Mesenchymal stem cell (in vitro differentiated cells and primary cell): ENCODE results near the gene CD70.
A peak's percentile ranks its signal among the peaks of the same experiment; 100 is the strongest.

ENCODE experiments used
- DNase-seq: peaks from one replicate; pipeline ENCODE4 v3.0.0-alpha.2; 2013
- H2AFZ ChIP-seq: one replicate; pipeline ENCODE4 v1.6.1; 2013; ENCODE audit warnings: low read depth, mild to moderate bottlenecking, control low read depth, inconsistent platforms, low read length, moderate library complexity
- H2AK5ac ChIP-seq: 2 replicates; pipeline ENCODE4 v1.6.1; 2013; ENCODE audit warnings: low read length, moderate library complexity, mild to moderate bottlenecking, inconsistent platforms; ENCODE audit not compliant: severe bottlenecking
- H2BK120ac ChIP-seq: one replicate; pipeline ENCODE4 v1.6.1; 2013; ENCODE audit warnings: low read depth, mild to moderate bottlenecking, inconsistent platforms, low read length, moderate library complexity
- H2BK12ac ChIP-seq, 2 experiments: one replicate each; pipeline ENCODE4 v1.6.1; 2013; ENCODE audit warnings: inconsistent platforms in 2 of 2, low read length in 2 of 2, mild to moderate bottlenecking in 2 of 2, moderate library complexity in 2 of 2, control low read depth in 1 of 2
- H2BK15ac ChIP-seq: one replicate; pipeline ENCODE4 v1.6.1; 2013; ENCODE audit warnings: mild to moderate bottlenecking, low read depth, inconsistent platforms; ENCODE audit not compliant: poor library complexity, severe bottlenecking
- H2BK5ac ChIP-seq: 2 replicates; pipeline ENCODE4 v1.6.1; 2013; ENCODE audit warnings: low read depth, mild to moderate bottlenecking, low read length, control low read depth, inconsistent platforms; ENCODE audit not compliant: poor library complexity, severe bottlenecking
- H3K14ac ChIP-seq, 2 experiments: one replicate each; pipeline ENCODE4 v1.6.1; 2013; ENCODE audit warnings: inconsistent platforms in 2 of 2, low read length in 2 of 2, control low read depth in 1 of 2, mild to moderate bottlenecking in 1 of 2, moderate library complexity in 1 of 2
- H3K18ac ChIP-seq, 2 experiments: one replicate each; pipeline ENCODE4 v1.6.1; 2013; ENCODE audit warnings: inconsistent platforms in 2 of 2, low read length in 2 of 2, control low read depth in 1 of 2, low read depth in 1 of 2, mild to moderate bottlenecking in 1 of 2
- H3K23ac ChIP-seq, 2 experiments: one replicate each; pipeline ENCODE4 v1.6.1; 2013; ENCODE audit warnings: inconsistent platforms in 2 of 2, low read length in 2 of 2, mild to moderate bottlenecking in 2 of 2, moderate library complexity in 2 of 2, control low read depth in 1 of 2
- H3K27ac ChIP-seq: 2 replicates; pipeline ENCODE4 v1.5.1; 2013; ENCODE audit warnings: mild to moderate bottlenecking, moderate library complexity, low read length, control low read depth, inconsistent platforms; ENCODE audit not compliant: poor library complexity, severe bottlenecking
- H3K27me3 ChIP-seq, 2 experiments: 2 replicates each; pipeline versions ENCODE4 v1.6.1 to v1.7.0; 2013; ENCODE audit warnings: low read length in 2 of 2, mild to moderate bottlenecking in 2 of 2, moderate library complexity in 2 of 2, control low read depth in 1 of 2, inconsistent platforms in 1 of 2; ENCODE audit not compliant: control insufficient read depth in 1 of 2, insufficient read depth in 1 of 2
- H3K36me3 ChIP-seq, 2 experiments: 2 replicates each; pipeline versions ENCODE4 v1.6.1 to v1.7.0; 2013; ENCODE audit warnings: low read length in 2 of 2, control low read depth in 1 of 2, inconsistent platforms in 1 of 2, low read depth in 1 of 2, mild to moderate bottlenecking in 1 of 2; ENCODE audit not compliant: insufficient read depth in 2 of 2, control insufficient read depth in 1 of 2
- H3K4ac ChIP-seq, 2 experiments: one replicate each; pipeline ENCODE4 v1.6.1; 2013; ENCODE audit warnings: inconsistent platforms in 2 of 2, low read length in 2 of 2, mild to moderate bottlenecking in 2 of 2, moderate library complexity in 2 of 2, control low read depth in 1 of 2, low read depth in 1 of 2
- H3K4me1 ChIP-seq: 2 replicates; pipeline ENCODE4 v1.6.1; 2013; ENCODE audit warnings: low read depth, low read length, control low read depth; ENCODE audit not compliant: control insufficient read depth, insufficient read depth
- H3K4me2 ChIP-seq: 2 replicates; pipeline ENCODE4 v1.6.1; 2013; ENCODE audit warnings: low read length, mild to moderate bottlenecking, inconsistent platforms; ENCODE audit not compliant: poor library complexity, severe bottlenecking
- H3K4me3 ChIP-seq, 2 experiments: 2 replicates each; pipeline versions ENCODE4 v1.5.1 to v1.7.0; 2013; ENCODE audit warnings: low read length in 2 of 2, mild to moderate bottlenecking in 2 of 2, control low read depth in 1 of 2, low read depth in 1 of 2; ENCODE audit not compliant: insufficient read depth in 1 of 2
- H3K79me1 ChIP-seq: replicated peaks from 2 replicates; pipeline ENCODE4 v1.6.1; 2013; ENCODE audit warnings: mild to moderate bottlenecking, control low read depth, low read length, inconsistent platforms; ENCODE audit not compliant: poor library complexity, severe bottlenecking
- H3K9ac ChIP-seq: 2 replicates; pipeline ENCODE4 v1.7.0; 2013; ENCODE audit warnings: mild to moderate bottlenecking, low read length, moderate library complexity
- H3K9me3 ChIP-seq: 2 replicates; pipeline ENCODE4 v1.7.0; 2013; ENCODE audit warnings: mild to moderate bottlenecking, low read length; ENCODE audit not compliant: control insufficient read depth
- H4K8ac ChIP-seq: one replicate; pipeline ENCODE4 v1.6.1; 2013; ENCODE audit warnings: inconsistent platforms, mild to moderate bottlenecking, low read length, moderate library complexity
- H4K91ac ChIP-seq: one replicate; pipeline ENCODE4 v1.6.1; 2013; ENCODE audit warnings: mild to moderate bottlenecking, low read length, inconsistent platforms
- WGBS: methylation state at CpG from one replicate; pipeline ENCODE4 v1.1.7; 2013; ENCODE audit warnings: mixed read lengths; 5-methylcytosine and 5-hydroxymethylcytosine counted together

Gene CD70

GRCh38 chr19:6616011-6616410, 25.1 kb upstream of the CD70 start:
- no peak overlapping the region for H3K18ac ChIP-seq
- H3K27me3 ChIP-seq = no peaks in the 10 kb centered on the region
- H4K8ac ChIP-seq = no peak overlapping the region
- H3K4me2 ChIP-seq = no peak overlapping the region
- no peak overlapping the region for H2BK120ac ChIP-seq
- peaks cover 22% of the 10 kb centered on the region for H3K9me3 ChIP-seq
- no peak overlapping the region for H3K4ac ChIP-seq
- DNase-seq = no peak
- no peak overlapping the region for H3K4me3 ChIP-seq
- H3K14ac ChIP-seq = no peak overlapping the region
- no peak overlapping the region for H2AK5ac ChIP-seq
- H3K4me1 ChIP-seq = peaks cover 2% of the 10 kb centered on the region
- no peak overlapping the region for H4K91ac ChIP-seq
- no peak overlapping the region for H3K23ac ChIP-seq
- no peak overlapping the region for H2BK5ac ChIP-seq
- no peaks in the 10 kb centered on the region for H3K36me3 ChIP-seq
- no peak overlapping the region for H2BK12ac ChIP-seq
- no peaks in the 10 kb centered on the region for H3K79me1 ChIP-seq
- no peak overlapping the region for H2AFZ ChIP-seq
- H2BK15ac ChIP-seq = no peak overlapping the region
- H3K27ac ChIP-seq = no peak overlapping the region
- no peak overlapping the region for H3K9ac ChIP-seq
- WGBS = 76% methylated on average over 6 of the region's 6 CpGs

- no peak overlapping the region for H2AK5ac ChIP-seq
- H2BK15ac ChIP-seq = no peak overlapping the region
- H3K4me3 ChIP-seq = no peak overlapping the region
- H2BK5ac ChIP-seq = no peak overlapping the region
- no peak overlapping the region for H2AFZ ChIP-seq
- no peak for DNase-seq
- no peak overlapping the region for H2BK120ac ChIP-seq
- H4K91ac ChIP-seq = no peak overlapping the region
- H3K36me3 ChIP-seq = no peaks in the 10 kb centered on the region
- H3K27ac ChIP-seq = no peak overlapping the region
- H2BK12ac ChIP-seq = no peak overlapping the region
- no peak overlapping the region for H3K4ac ChIP-seq
- H3K4me1 ChIP-seq = peaks cover 3% of the 10 kb centered on the region
- H3K18ac ChIP-seq = no peak overlapping the region
- H3K23ac ChIP-seq = no peak overlapping the region
- peak overlapping the region; percentile 45 for H3K9ac ChIP-seq
- H3K14ac ChIP-seq = no peak overlapping the region
- H3K79me1 ChIP-seq = no peaks in the 10 kb centered on the region
- 56% methylated on average over 6 of the region's 6 CpGs for WGBS
- no peak overlapping the region for H4K8ac ChIP-seq
- H3K9me3 ChIP-seq = peaks cover 11% of the 10 kb centered on the region
- no peak overlapping the region for H3K4me2 ChIP-seq
- H3K27me3 ChIP-seq = no peaks in the 10 kb centered on the region
Measured at GRCh38 chr19:6613711-6614110, 22.8 kb upstream of the CD70 start.

GRCh38 chr19:6610934-6611852, 20.2 kb upstream of the CD70 start:
- 27% methylated on average over 5 of the region's 7 CpGs for WGBS
- no peak overlapping the region for H2BK120ac ChIP-seq
- no peak overlapping the region for H4K91ac ChIP-seq
- H3K4me1 ChIP-seq = peaks cover 7% of the 10 kb centered on the region
- peak; percentile 24 for DNase-seq
- peak overlapping the region; percentile 96 for H3K27ac ChIP-seq
- no peaks in the 10 kb centered on the region for H3K9me3 ChIP-seq
- H2BK5ac ChIP-seq = peak overlapping the region; percentile 91
- H2BK15ac ChIP-seq = no peak overlapping the region
- no peak overlapping the region for H2BK12ac ChIP-seq
- H3K18ac ChIP-seq = no peak overlapping the region
- H3K23ac ChIP-seq = no peak overlapping the region
- H2AK5ac ChIP-seq = no peak overlapping the region
- H3K14ac ChIP-seq = no peak overlapping the region
- no peaks in the 10 kb centered on the region for H3K36me3 ChIP-seq
- H2AFZ ChIP-seq = no peak overlapping the region
- H3K79me1 ChIP-seq = no peaks in the 10 kb centered on the region
- no peak overlapping the region for H3K4ac ChIP-seq
- H3K9ac ChIP-seq = peak overlapping the region; percentile 87
- no peaks in the 10 kb centered on the region for H3K27me3 ChIP-seq
- H4K8ac ChIP-seq = no peak overlapping the region
- H3K4me3 ChIP-seq = peak overlapping the region in 1 of 2 experiments; percentile 57
- H3K4me2 ChIP-seq = no peak overlapping the region

- Histone ChIP-seq H3K14ac (no peak overlapping the region), H3K27ac (peak overlapping the region; percentile 82), H4K8ac (no peak overlapping the region), H2BK5ac (peak overlapping the region; percentile 69), H3K4me2 (peak overlapping the region; percentile 24), H3K4me3 (no peak overlapping the region), H3K27me3 (no peaks in the 10 kb centered on the region), H3K18ac (no peak overlapping the region), H3K79me1 (no peaks in the 10 kb centered on the region), H4K91ac (no peak overlapping the region), H2BK12ac (no peak overlapping the region), H3K4ac (no peak overlapping the region), H3K4me1 (peaks cover 7% of the 10 kb centered on the region), H3K36me3 (no peaks in the 10 kb centered on the region), H3K9me3 (no peaks in the 10 kb centered on the region), H2AFZ (no peak overlapping the region), H3K23ac (no peak overlapping the region), H2AK5ac (no peak overlapping the region), H3K9ac (no peak overlapping the region), H2BK15ac (no peak overlapping the region), H2BK120ac (no peak overlapping the region)
- WGBS = 59% methylated on average over 5 of the region's 5 CpGs
- no peak for DNase-seq
Measured at GRCh38 chr19:6608940-6609339, 18.0 kb upstream of the CD70 start.
